Epithelial cell of esophagus (primary cell): ENCODE measurements around the gene NRBP1.

Source experiments
- DNase-seq: peaks from one replicate; pipeline ENCODE4 v3.0.0; 2010; ENCODE audit warnings: low read depth
- H3K4me3 ChIP-seq: 2 replicates; pipeline ENCODE4 v1.5.1; 2011; ENCODE audit warnings: mild to moderate bottlenecking, low read length, control low read depth
- TF ChIP-seq, protein P1 (sequence below): IDR thresholded peaks from 2 replicates; pipeline ENCODE4 v1.5.1; 2011; ENCODE audit warnings: low read depth, mild to moderate bottlenecking, low read length, control low read depth, inconsistent platforms; ENCODE audit not compliant: insufficient read depth; ENCODE audit errors: missing control alignments

The NRBP1 gene

DNA sequence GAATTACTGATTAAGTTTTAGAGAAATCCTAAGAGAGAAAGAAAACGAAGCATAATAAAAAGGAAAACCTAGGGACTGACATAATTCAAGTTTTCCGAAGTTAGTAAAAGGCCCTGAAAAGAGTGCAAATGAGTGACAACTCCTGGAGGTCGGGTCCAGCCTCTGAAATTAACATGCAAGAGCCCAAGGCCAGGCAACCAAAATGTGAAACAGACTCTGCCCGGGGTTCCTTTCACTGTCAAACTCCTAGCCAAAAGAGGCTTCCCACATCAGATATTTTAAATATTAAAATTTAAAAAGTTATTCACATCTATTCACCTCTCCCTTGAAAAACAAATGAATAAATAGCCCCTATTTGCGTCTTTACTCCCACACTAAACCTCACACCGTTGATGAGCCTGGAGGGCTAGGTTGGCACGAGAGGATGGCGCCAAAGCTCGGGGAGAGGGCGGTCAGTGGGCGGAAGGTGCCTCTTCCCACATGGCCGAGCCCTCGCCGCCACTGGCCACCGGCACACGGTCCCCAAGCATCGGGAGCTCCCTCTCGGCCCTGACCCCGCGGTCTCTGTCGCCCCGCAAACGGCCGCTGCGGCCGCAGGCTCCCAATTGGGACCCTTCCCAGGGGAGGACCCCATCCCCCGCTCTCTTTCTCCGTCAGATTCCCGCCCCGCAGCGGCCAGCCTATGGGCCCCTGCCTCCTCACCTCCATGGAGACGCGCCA, 19.7 kb upstream of the NRBP1 start:
- DNase-seq: peak; percentile 23
- TF ChIP-seq, protein P1, sequence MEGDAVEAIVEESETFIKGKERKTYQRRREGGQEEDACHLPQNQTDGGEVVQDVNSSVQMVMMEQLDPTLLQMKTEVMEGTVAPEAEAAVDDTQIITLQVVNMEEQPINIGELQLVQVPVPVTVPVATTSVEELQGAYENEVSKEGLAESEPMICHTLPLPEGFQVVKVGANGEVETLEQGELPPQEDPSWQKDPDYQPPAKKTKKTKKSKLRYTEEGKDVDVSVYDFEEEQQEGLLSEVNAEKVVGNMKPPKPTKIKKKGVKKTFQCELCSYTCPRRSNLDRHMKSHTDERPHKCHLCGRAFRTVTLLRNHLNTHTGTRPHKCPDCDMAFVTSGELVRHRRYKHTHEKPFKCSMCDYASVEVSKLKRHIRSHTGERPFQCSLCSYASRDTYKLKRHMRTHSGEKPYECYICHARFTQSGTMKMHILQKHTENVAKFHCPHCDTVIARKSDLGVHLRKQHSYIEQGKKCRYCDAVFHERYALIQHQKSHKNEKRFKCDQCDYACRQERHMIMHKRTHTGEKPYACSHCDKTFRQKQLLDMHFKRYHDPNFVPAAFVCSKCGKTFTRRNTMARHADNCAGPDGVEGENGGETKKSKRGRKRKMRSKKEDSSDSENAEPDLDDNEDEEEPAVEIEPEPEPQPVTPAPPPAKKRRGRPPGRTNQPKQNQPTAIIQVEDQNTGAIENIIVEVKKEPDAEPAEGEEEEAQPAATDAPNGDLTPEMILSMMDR: no peak
- H3K4me3 ChIP-seq: peak overlapping the region; percentile 90

DNA sequence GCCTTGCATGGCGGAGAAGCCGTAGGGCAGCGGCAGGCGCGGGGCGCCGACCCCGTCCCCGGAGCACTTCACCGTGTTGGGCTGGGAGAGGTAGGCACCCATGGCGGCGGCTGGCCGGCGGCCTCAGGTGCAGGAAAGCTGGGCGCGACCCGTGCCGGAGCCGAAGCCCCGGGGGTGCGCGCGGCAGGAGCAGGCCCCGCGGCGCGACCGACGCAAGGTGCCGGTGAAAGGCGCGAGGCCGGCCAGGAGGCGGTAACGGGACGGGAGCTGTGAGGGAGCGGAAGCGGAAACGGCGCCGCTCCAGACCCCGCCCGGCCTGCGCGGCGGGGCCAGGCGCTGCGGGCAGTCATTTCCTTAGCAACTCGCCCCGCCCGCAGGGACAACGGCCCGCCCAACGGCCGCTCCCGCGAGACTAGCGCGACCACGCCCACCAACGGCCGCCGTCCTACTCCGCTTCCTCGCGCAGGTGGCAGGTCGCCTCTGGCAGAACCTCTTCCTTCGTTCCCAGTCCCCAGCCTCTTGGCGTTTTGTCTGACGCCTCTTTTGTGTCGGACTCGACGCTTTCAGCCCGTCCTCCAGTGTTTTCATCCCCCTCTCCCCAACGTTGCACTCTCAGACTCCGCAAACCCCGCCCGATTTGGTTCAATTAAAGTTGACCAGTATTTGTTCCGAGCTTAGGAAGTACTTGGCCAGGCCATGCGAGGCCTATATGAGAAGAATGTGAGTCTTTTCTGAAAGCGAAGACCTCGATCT, 18.9 kb upstream of the NRBP1 start, which contains the start of gene PPM1G:
Gene PPM1G (minus strand): TSS at position 271 of the 753 bp plus-strand sequence. CDS start 169 bp downstream, at position 102.
- peak within 1 kb of the TSS; percentile 90 for H3K4me3 ChIP-seq
- TF ChIP-seq, protein P1: no peak
- DNase-seq: peak; percentile 97

DNA sequence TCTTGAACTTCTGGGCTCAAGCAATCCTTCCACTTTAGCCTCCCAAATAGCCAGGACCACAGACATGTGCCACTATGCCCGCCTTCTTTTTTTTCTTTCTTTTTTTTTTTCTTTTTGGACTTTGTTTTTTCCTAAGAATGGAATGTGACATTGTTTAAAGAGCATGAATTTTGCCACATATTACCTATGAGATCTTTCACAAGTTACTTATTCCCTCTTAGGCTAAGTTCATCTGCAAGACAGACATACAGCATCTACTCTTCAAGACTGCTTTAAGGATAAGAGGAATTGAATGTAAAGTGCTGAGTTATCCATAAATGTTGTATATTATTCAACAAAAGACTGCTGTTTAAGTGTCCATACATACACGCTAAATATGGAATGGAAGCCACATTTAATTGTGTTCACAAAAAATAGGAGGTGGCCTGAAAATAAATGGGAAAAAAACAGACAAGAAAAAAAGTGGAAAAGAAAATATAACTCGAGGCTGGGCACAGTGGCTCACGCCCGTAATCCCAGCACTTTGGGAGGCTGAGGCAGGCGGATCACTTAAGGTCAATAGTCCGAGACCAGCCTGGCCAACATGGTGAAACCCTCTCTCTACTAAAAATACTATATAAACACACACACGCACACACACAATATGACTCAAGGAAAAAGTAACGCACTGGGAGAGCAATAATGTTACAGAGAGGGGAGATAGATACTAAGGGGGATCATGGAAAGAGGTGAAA, 15.8 kb upstream of the NRBP1 start:
- DNase-seq: no peak
- H3K4me3 ChIP-seq: no peak overlapping the region
- TF ChIP-seq, protein P1: no peak

DNA sequence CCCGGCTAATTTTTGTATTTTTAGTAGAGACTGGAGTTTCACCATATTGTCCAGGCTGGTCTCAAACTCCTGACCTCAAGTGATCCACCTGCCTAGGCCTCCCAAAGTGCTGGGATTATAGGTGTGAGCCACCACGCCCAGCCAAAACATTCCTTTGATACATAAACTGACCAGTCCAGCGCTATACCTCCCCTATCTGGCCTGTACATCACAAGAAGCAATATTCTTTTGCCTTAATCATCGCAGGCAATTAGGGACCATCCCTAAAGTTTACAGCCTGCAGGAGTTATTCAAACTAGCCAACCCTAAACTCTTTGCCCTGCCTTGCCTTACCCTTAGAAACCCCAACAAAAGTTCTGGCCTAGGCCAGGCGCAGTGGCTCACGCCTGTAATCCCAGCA, 12.3 kb upstream of the NRBP1 start:
- no peak overlapping the region for H3K4me3 ChIP-seq
- TF ChIP-seq, protein P1: no peak
- no peak for DNase-seq

DNA sequence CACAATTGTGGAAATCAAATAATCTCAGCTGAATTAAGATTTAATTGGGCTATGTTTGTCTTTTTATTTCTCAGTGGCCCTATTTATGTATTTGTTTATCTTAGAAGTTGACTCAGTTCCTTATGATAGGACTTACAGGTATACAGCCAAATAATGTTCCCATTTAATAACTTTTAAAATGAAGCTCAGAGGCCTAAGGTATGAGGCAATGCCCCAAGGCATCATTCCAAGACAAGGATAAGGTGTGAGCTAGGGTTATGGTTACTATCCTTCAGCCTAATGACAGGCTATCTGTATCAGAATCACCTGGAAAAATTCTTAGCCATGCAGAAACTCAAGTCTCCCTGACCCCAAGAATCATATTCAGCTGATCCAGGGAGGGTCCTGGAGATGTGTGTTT, 7.4 kb upstream of the NRBP1 start:
- TF ChIP-seq, protein P1: no peak
- H3K4me3 ChIP-seq: no peak overlapping the region
- DNase-seq: peak; percentile 48

DNA sequence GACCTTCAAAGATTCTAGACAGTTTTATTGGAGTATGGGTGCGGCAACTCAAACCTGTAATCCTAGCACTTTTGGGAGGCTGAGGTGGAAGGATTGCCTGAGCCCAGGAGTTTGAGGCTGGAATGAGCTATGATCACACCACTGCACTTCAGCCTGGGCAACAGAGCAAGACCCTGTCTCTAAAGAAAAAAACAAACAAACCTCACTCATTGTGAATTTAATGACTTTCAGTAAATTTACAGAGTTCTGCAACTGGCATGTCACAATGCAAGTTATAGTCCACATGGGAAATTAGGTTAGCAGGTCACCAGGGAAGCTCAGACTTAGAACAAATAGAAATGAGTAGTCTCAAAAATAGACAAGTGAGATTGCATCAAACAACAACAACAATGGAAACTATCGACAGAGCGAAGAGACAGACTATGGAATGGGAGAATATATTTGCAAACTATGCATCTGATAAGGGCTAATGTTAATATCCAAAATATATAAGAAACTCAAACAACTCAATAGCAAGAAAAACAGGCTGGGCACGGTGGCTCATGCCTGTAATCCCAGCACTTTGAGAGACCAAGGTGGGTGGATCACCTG, 6.7 kb upstream of the NRBP1 start:
- no peak overlapping the region for H3K4me3 ChIP-seq
- TF ChIP-seq, protein P1: no peak
- DNase-seq: no peak
